Frontal cortex (tissue), 4 donors: ENCODE results near the gene CAMK1D. TPM values are rescaled to one million over a fixed set of nuclear protein-coding genes. Genes with fewer than 3 reads are reported as not detected.
A peak's percentile ranks its signal among the peaks of the same experiment; 100 is the strongest.
"Not testable (repeated sequence)": the region's sequence is repeated elsewhere in the genome, so short reads cannot be mapped to it uniquely, and the experiment has no call there.

Experiments used
- DNase-seq, 2 donors: peaks; one replicate each; pipeline ENCODE4 v3.0.0; 2012; ENCODE audit warnings: low spot score in 2 of 2
- FAIRE-seq: peaks from 2 replicates; lab custom pipeline; 2012; peaks lifted over from hg19 to GRCh38; lab: Jason Lieb, UNC
- total RNA-seq: library from RNA; depleted of rRNA; stranded (reverse); fragments of >200 nt; gene quantifications from one replicate; pipeline ENCODE4 v1.2.3, GENCODE V29; 2014
- donor health status: control.
- donor health status: control.
- donor health status: control.

The CAMK1D gene
- total RNA-seq, 1 donor from 2014 or later = 19.2 TPM

DNA sequence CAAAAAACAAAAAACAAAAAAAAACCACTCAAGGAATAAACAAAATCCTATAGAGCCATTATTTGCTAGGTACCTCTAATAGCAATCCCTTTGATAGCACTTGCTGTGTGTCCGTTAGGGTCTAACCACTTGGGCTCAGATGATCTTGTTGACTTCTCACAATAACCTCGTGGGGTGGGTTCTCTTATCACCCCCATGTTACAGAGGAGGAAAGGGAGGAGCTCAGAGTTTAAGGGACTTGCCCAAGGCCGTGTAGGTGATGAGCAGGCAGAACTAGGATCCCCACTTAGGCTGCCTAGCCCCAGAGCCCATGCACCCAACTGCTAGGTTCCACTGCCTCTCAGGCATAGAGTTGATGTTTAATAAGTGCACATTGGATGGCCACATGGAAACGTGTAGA, 131.1 kb downstream of the CAMK1D start:
- DNase-seq (no peak), FAIRE-seq (no peak)

DNA sequence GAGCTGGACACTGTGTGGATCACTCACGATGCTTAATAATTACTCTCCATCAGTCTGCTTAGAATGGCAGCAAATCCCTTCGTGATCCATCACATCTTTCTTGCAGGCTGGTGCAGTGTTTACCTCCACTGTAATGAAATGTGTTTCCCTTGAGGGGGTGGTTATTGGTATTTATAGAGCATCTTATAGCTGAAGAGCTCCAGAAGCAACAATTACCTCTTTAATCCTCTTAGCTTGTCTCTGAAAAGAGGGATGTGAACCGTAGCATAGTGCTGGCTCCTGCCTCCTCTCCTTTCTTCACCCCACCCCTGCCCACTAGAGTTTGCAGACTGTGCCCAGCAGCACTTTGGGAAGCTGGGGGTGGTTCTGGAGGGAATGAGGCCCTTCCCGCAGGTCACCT, 132.6 kb downstream of the CAMK1D start:
- DNase-seq = no peak
- FAIRE-seq = no peak

DNA sequence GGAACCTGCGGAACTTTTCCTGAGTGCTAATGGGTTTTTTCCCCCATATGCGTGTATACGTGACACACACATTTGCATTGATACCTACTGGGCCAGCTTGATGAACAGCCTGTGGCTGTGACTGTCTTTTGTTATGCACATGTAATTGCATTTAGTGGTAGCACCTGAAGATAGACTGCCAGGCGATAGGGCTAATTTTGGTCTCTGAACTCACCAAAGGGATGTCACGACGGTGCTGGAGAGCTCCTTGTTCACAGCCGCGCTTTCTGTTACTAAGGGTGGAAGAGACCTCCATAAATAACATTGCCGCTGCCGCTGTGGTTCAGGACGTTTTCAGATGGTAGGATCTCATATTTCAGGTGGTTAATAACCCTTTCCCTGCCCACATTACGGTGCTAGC, 133.2 kb downstream of the CAMK1D start:
- no peak for FAIRE-seq
- DNase-seq = no peak

DNA sequence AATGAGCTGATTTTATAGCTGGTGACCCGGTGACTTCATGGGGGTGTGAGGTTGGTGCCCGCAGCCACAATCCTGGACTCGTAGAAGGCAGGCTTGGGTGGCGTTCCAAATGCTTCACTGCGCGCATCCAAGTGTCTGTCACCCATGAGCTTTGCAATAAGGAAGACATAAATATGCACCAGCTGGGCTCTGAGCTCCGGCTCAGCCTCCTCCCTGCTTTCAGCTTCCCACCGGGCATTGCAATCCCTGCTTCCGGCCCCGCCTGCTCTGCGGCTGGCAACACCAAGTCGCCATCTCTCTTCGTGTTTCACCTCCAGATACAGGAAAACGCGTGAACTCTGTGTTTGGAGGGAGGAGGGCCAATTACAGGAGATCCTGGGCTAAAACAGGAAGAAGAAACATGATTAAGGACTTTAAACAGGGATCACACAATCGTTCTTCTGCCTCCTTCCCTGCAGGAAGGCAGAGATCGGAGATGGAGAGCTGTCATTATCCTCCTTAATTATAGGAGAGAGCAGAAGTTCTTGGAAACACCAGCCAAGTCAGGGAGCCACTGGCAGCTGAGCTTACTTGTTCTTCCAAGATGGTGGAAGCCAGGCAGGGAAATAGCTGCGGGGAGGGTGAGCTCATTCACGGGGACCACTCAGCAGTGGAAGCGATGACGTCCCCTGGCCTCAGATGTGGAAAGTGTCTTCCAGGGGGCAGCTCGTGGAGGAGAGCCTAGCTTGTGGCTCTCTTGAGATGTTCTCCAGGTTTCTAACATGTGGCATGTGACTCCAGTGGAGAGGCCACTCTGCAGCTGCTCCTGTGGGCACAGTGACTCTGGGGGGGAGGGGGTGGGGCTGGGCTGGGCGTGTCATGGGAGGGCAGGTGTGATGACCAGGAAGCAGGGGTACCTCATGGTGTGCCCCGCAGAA, 134.9 kb downstream of the CAMK1D start:
- FAIRE-seq (no peak), DNase-seq (no peak)

DNA sequence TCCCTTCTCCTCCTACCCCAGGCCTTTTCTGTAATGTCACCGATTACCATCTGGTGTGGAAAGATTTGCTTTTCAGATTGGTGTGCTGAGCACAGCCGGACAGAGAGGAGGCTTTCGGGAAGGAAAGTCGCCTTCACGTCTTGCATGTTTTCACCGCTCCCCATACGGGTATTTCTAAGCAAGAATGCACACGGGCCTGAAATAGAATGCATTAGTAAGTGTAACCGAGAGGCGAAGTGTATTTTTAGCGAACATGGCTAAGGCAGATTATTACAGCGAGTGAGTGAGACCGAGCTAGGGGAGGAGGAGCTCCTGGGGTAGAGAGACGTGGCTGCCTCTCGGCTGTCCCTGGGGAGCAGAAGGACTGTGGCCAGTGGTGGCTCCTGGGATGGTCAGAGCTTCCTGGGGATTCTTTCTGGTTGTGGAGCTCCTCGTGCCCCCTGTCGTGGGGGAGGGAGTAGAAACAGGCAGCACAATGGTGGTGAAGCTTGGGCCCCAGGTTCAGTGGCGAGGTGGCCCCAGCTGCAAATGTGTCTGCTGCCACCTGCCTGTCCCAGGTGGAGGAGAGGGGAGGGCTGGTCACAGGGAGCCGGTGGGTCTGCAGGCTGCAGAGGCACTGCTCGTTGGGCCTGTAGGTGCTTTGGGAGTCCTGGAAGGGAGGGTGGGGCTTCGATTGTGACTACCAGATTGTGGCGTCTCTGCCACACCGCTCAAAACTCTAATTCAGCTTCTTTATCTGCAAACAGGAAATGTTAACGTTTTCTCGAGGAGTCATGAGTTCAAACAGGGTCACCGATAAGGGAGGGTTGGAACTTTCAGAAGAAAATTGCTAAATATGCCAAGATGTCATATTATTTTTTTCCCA, 135.8 kb downstream of the CAMK1D start:
- FAIRE-seq = no peak
- peak in 1 of 2 donors; percentile 37 for DNase-seq

DNA sequence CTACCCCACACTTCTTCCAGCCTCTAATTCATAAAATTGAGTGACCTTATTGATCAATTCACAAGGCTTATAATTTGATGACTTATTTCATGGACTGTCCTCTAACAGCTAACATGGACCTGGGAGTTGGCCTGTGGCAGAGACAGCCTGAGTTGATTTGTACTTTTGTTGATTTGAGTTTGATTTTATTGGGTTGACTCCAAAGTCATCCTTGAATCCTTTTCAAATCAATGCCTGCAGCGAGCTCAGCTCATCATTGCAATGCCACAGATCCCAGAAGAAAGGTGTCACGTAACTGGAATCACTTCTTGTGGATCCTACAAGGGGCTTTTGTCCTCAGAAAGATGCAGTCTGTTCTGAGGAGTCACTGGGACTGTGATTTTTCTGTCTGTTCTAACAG, 138.0 kb downstream of the CAMK1D start:
- DNase-seq (no peak), FAIRE-seq (no peak)

DNA sequence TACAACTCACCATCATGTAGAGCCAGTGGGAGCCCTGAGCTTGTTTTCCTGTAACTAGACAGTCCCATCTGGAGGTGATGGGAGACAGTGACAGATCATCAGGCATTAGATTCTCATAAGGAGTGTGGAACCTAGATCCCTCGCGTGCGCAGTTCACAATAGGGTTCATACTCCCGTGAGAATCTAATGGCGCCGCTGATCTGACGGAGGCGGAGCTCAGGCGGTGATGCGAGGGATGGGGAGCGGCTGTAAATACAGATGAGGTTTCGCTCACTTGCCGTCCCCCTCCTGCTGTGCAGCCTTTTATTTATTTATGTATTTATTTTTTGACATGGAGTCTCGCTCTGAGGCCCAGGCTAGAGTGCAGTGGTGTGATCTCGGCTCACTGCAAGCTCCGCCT, 139.3 kb downstream of the CAMK1D start:
- DNase-seq (no peak), FAIRE-seq (no peak)

DNA sequence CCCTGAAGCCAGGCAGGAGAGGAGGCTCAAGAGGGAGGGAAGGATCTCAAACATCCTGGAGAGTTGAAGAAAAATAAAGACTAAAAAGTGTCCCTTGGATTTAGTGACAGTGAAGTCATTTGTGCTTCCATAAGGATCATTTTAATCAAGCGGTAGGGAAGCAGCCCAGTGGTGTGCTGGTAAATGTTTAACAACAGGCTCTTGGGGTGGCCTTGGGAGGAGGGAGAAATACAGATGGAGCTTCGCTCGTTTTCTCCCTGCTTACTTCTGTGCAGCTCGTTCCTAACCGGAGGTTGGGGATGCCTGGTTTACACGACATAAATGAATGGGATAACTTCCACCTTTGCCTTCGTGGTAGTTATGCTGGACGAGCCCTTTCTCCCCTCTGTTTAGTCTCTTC, 140.0 kb downstream of the CAMK1D start:
- no peak for DNase-seq
- no peak for FAIRE-seq

DNA sequence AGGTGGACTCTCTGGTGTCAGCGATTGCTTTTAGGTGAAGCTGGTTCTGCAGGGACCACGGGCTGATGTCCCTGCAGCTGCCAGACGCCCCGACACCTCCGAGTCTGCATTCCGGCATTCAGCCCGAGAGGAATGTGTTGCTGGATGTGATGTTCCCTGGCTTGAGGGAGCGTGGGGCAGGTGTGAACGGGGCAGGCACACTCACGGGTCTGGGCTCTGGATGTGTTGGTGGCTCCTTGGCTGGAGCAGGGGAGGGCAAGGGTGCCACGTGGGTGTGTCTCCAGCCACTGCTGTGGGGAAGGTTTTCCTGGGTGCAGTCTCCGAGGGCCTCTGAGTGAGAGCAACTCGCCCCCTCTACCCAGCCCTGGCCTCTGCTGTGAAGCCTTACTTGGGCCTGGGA, 140.5 kb downstream of the CAMK1D start:
- DNase-seq = no peak
- FAIRE-seq = no peak

DNA sequence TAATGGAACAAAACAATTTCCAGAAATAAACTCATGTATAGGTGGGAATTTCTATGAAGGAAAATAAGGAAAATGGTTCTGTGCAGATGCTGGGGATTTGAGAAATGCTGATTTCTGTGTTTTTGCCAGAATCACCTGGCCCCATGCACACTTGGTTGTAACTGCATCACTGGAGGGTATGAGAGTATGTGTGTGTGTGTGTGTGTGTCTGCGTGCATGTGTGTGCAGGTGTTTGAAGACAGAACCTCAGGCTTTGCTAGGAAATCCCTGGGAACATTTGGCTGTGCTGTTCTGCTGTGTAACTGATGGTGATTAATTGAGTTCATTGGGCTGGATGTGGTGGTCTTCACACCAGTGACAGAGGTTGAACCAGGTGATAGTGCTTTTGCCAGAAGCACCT, 141.6 kb downstream of the CAMK1D start:
- DNase-seq = no peak
- no peak for FAIRE-seq

DNA sequence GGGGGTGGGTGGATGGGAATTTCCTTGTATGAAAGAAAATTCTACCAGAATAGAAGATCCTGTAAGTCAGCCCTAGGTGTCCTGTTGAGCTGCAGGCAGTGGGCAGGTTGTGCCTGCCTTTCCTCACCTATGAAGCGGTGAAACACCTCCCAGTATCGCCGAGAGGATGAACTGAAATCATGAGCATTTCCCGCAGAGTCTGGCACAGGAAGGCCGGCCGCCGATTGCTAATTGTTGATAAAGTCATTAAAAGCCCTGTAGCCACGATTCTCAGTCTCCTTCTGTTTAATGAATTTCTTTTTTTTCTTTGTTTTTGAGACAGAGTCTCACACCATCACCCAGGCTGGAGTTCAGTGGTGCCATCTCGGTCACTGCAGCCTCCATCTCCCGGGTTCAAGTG, 142.1 kb downstream of the CAMK1D start:
- FAIRE-seq = no peak
- DNase-seq = no peak

DNA sequence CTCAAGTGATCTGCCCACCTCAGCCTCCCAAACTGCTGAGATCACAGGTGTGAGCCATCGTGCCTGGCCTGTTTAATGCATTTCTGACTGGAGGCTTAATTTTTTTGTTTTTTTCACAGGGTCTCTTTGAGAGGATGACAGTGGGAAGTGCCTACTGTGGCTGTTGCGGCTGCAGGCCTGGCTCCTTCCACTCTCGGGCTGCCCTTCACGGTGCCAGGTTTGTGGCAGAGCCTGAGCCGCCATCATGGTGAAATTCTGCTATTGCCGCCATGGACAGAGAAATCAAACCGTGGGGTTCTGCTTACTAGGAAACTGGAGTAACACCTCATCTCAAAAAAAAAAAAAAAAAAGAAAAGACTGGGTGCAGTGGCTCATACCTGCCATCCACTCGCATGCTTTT, 142.7 kb downstream of the CAMK1D start:
- FAIRE-seq (no peak), DNase-seq (no peak)

DNA sequence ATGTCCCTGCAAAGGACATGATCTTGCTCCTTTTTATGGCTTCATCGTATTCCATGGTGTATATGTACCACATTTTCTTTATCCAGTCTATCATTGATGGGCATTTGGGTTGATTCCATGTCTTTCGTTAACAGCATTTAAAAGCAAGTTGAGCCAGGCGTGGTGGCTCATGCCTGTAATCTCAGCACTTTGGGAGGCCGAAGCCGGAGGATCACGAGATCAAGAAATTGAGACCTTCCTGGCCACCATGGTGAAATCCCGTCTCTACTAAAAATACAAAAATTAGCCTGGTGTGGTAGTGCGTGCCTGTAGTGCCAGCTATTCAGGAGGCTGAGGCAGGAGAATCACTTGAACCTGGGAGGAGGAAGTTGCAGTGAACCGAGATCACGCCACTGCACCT, 147.7 kb downstream of the CAMK1D start:
- DNase-seq, FAIRE-seq: not testable (repeated sequence)

DNA sequence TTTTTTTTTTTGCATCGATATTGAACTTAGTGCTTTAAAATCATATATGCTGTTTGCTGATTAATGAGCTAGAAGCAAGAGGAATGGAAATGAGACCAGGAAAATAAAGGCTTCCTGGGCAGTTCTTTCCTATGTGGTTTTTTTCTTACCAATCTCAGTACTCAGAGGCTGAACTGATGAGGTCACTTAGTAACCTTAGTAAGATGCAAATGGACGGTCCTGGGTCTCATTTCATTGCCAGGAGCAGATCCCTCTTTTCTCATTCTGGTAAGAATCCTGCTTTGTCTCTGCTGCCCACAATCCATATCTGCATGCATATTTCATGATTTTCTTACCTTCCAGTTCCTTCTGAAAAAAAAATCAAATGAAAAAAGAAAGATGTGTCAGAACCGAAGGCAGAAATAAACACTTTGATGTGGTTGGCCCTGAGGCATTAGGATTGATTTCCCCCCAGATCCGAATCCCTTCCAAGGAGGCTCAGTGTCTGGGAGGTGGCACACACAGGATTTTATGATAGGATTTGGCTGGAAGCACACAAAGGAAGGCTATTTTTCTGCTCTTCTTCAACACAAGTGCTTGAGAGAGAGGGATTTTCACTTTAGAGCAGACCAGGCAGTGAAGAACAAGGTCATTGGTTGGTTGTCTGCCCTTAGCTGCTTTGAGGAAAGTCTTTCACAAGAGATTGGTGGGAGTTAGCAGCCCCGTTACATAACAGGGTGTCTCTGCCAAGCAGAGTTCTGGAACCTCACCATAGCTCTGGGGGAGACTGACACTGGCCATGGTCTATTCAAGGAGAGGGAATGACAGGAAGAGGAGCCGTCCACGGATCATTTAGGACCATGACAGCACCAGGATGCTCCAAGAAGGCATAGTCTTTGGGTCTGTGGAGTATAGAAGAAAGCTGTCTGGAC, 150.0 kb downstream of the CAMK1D start:
- FAIRE-seq (no peak), DNase-seq (no peak)

DNA sequence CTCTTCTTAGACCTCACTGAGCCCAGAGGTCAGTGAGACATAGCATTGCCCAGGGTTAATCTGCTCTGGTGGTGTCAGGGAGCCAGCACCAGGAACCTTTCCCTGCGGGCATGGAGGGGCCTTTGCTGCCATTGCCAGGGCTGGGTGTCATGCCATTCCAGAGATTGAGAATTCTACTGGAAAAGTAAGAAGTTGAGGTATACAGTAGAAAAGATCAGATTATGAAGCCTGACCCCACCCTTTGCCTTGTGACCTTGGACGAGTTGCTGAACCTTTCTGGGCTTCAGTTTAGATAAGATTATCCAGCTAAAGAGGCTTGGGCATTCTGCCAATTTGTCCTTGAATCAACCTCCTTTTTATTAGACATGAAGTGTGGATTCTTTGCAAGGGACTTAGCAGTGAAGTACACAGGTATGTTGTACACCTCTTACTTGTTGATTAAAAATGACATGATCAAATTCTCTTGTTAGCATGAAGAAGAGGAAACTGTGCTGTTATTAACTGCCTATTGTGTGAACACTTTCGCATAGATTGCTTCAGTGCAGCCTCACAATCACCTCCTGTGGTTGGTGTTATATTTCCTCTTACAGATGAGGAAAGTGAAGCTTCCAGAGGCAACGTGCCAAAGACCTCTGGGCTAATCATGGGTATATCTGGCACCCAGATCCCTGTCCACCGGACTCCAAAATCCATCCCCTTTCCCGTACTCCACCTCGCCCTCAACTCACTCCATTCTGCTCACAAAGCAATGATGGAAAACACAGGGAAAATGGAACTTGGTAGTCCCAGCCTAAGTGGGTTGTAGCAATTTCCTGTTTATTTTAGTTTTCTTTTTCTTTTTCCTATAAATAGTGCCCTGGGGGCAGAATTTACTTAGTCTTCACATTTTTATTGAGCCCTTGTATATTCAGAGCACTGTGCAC, 151.3 kb downstream of the CAMK1D start:
- FAIRE-seq (no peak), DNase-seq (no peak)

DNA sequence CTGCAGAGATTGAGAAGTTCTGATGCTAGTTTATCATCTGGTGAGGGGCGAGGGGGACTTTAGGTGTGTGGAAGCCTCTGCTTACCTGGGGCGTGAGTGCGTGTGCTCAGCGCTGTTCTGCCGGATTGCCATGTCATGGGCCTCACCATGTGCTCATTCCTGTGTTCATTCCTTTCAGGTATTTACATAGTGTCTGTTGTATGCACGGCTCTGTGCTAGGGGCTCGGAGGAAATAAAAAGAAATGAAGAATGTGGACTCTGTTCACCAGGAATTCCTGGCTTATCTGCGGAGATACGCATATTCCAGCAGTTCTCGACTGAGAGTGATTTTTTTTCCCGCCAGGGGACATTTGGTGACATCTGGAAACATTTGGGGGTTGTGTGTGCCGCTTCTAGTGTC, 152.0 kb downstream of the CAMK1D start:
- DNase-seq = no peak
- no peak for FAIRE-seq

DNA sequence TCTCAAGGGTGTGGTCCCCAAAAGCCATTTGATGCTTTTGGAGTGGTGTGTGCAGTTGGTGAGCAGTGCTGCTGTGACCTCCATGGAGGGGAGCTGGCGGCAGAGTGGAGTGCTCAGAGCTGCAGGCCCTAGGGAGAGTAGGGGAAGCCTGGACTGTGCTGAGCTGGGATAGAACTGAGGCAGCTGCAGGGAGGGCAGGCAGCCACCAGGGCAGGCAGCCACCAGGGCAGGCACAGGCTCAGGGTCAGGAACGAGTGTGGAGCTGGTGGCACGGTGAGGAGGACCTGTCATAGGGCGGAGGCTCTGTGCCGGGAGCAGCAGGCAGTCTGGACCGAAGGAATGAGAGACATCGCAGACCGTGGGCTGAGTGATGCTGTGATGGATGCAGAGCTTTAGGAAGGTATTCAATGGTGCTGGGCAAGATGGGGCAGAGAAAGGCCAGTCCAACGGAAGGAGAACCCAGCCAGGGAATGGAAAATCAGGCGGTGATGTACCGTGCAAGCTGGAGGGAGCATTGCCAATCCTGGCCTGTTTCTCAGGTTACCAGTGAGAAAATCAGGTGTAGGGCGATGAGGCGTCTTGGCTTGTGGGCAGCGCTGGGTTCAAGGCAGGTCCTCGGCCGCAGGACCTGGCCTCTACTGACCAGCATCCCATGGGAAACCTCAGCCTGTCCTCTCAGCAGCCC, 152.6 kb downstream of the CAMK1D start:
- DNase-seq (no peak), FAIRE-seq (no peak)

DNA sequence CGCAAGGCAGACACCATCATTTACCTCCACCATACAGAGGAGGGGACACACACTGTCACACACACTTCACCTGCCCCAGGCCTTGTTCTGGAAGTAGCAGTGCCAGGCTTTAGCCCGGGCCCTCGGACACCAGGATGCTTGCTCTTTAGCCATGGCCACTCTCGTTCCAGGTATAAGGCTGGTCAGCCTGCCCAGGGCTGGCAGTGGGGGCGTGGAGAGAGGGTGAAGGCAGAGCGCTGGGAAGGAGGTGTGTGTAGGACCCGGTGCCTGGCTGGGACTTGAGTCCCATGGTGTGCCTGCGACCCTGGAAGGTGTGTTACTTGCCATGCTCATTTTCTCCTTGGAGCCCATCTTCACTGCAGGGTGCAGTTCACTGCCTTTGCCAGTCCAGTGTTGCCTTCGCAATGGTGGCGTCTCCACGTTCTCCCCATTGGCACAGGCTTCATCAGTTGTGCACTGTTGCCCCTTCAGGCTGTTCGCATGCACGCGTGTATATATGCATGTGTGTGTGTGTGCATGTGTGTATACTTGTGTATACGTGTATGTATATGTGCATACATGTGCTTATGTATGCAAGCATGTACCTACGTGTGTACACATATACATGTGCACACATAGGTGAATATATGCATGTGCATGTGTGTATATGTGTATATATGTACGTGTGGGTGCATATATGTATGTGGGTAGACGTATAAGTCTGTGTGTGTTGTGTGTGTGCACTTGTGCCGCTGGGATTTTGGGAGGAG, 153.4 kb downstream of the CAMK1D start:
- FAIRE-seq (no peak), DNase-seq (no peak)
